ENCODE measurements around the gene TWF2.
A peak's percentile ranks its signal among the peaks of the same experiment; 100 is the strongest.
"Not testable (repeated sequence)": the region's sequence is repeated elsewhere in the genome, so short reads cannot be mapped to it uniquely, and the experiment has no call there.

TWF2 gene

DNA sequence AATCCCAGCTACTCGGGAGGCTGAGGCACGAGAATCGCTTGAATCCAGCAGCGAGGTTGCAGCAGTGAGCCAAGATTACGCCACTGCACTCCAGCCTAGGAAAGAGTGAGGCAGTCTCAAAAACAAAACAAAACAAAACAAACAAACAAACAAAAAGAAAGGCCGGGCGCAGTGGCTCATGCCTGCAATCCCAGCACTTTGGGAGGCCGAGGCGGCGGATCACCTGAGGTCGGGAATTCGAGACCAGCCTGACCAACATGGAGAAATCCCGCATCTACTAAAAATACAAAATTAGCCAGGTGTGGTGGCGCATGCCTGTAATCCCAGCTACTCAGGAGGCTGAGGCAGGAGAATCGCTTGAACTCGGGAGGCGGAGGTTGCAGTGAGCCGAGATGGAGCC, 35.8 kb upstream of the TWF2 start:
- Mint-ChIP-seq H3K36me3 (ENCODE audit: insufficient read depth) (peaks cover 61% of the 10 kb centered on the region), H3K27ac (ENCODE audit: low read depth) (peak overlapping the region; percentile 94), H3K4me1 (peaks cover 81% of the 10 kb centered on the region), H3K4me3 (peak overlapping the region; percentile 95)
- not testable (repeated sequence) for DNase-seq (ENCODE audit: low spot score in 2 of 2); H3K27me3 Mint-ChIP-seq; H3K9me3 Mint-ChIP-seq; ATAC-seq (replicated peaks; ENCODE audit: extremely low read depth, poor library complexity, severe bottlenecking)

GRCh38 chr3:52272831-52273230, 33.9 kb upstream of the TWF2 start:
- no peak for ATAC-seq (replicated peaks; ENCODE audit: extremely low read depth, poor library complexity, severe bottlenecking)
- Mint-ChIP-seq H3K27me3 (no peaks in the 10 kb centered on the region), H3K4me1 (peaks cover 77% of the 10 kb centered on the region), H3K9me3 (no peaks in the 10 kb centered on the region), H3K27ac (ENCODE audit: low read depth) (peak overlapping the region; percentile 94), H3K4me3 (peak overlapping the region; percentile 95), H3K36me3 (ENCODE audit: insufficient read depth) (peaks cover 65% of the 10 kb centered on the region)
- DNase-seq (ENCODE audit: low spot score in 2 of 2), result no peak

GRCh38 chr3:52272172-52272571, 33.2 kb upstream of the TWF2 start:
- H3K27me3 Mint-ChIP-seq; H3K9me3 Mint-ChIP-seq; DNase-seq (ENCODE audit: low spot score in 2 of 2); ATAC-seq (replicated peaks; ENCODE audit: extremely low read depth, poor library complexity, severe bottlenecking): not testable (repeated sequence)
- H3K27ac Mint-ChIP-seq (ENCODE audit: low read depth), result peak overlapping the region; percentile 94
- peaks cover 66% of the 10 kb centered on the region for H3K36me3 Mint-ChIP-seq (ENCODE audit: insufficient read depth)
- peaks cover 78% of the 10 kb centered on the region for H3K4me1 Mint-ChIP-seq
- H3K4me3 Mint-ChIP-seq, result peak overlapping the region; percentile 95

DNA sequence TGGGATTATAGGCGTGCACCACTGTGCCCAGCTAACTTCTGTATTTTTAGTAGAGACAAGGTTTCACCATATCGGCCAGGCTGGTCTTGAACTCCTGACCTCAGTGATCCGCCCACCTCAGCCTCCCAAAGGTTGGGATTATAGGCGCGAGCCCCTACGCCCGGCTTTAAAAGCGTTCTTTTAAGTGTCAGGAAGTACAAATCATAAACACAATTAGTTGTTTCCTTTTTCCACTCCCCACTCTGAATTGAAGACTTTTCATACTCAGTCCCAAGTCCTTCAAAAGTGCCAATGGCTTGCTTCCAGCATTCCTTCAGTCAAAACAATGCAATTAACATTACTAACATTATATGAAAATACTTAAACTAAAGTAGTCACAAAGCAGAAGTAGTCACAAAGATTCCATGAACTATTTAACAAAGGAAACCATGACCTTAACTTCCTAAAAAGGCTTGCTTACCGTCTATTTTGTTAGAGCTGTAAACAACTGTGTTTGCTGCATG, 31.3 kb upstream of the TWF2 start:
- DNase-seq (ENCODE audit: low spot score in 2 of 2) (no peak), ATAC-seq (replicated peaks; ENCODE audit: extremely low read depth, poor library complexity, severe bottlenecking) (no peak)
- Mint-ChIP-seq H3K36me3 (ENCODE audit: insufficient read depth) (peaks cover 76% of the 10 kb centered on the region), H3K27me3 (no peaks in the 10 kb centered on the region), H3K4me1 (peaks cover 67% of the 10 kb centered on the region), H3K4me3 (peak overlapping the region; percentile 95), H3K27ac (ENCODE audit: low read depth) (peak overlapping the region; percentile 94), H3K9me3 (no peaks in the 10 kb centered on the region)

DNA sequence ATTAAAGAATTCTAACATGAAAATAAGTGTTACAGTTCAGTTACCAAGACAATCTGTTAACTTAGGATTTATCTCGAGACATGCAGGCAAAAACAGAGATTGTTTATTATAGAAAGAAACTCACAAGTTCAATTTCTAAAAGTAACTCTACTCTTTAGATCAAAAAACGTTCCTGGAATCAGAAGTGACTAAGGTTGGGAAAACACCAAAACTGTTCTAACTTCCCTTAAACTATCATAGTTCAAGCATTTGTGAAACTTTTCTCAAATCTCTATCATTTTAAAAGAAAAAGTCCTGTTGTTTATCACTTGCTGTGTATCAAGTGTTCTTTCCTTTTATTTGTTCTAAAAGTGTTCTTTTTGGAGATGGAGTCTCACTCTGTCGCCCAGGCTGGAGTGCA, 30.8 kb upstream of the TWF2 start:
- H3K27me3 Mint-ChIP-seq, result no peaks in the 10 kb centered on the region
- H3K27ac Mint-ChIP-seq (ENCODE audit: low read depth), result peak overlapping the region; percentile 94
- peaks cover 77% of the 10 kb centered on the region for H3K36me3 Mint-ChIP-seq (ENCODE audit: insufficient read depth)
- peaks cover 62% of the 10 kb centered on the region for H3K4me1 Mint-ChIP-seq
- ATAC-seq (replicated peaks; ENCODE audit: extremely low read depth, poor library complexity, severe bottlenecking), result no peak
- H3K4me3 Mint-ChIP-seq, result peak overlapping the region; percentile 95
- no peaks in the 10 kb centered on the region for H3K9me3 Mint-ChIP-seq
- DNase-seq (ENCODE audit: low spot score in 2 of 2), result no peak

GRCh38 chr3:52268036-52268435, 29.1 kb upstream of the TWF2 start:
- peak overlapping the region; percentile 69 for H3K27ac Mint-ChIP-seq (ENCODE audit: low read depth)
- H3K36me3 Mint-ChIP-seq (ENCODE audit: insufficient read depth), result peaks cover 80% of the 10 kb centered on the region
- no peaks in the 10 kb centered on the region for H3K27me3 Mint-ChIP-seq
- H3K9me3 Mint-ChIP-seq, result no peaks in the 10 kb centered on the region
- H3K4me3 Mint-ChIP-seq, result peak overlapping the region; percentile 25
- DNase-seq (ENCODE audit: low spot score in 2 of 2), result no peak
- no peak for ATAC-seq (replicated peaks; ENCODE audit: extremely low read depth, poor library complexity, severe bottlenecking)
- peaks cover 62% of the 10 kb centered on the region for H3K4me1 Mint-ChIP-seq

DNA sequence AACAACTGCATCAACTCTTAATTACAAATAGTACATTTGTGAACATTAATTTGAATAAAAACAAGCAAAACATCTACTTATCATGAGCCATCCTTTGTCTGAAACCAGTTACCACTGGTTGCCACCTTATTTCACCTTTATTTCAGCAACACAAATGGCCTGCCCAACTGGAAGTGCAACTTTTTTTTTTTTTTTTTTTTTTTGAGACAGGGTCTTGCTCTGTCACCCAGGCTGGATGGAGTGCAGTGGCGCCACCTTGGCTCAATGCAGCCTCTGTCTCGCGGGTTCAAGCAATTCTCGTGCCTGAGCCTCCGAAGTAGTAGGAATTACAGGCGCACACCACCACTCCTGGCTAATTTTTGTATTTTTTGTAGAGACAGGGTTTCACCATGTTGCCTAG, 26.4 kb upstream of the TWF2 start:
- Mint-ChIP-seq H3K4me1 (peaks cover 51% of the 10 kb centered on the region), H3K36me3 (ENCODE audit: insufficient read depth) (peaks cover 86% of the 10 kb centered on the region), H3K9me3 (no peaks in the 10 kb centered on the region), H3K4me3 (no peak overlapping the region), H3K27ac (ENCODE audit: low read depth) (no peak overlapping the region), H3K27me3 (no peaks in the 10 kb centered on the region)
- ATAC-seq (replicated peaks; ENCODE audit: extremely low read depth, poor library complexity, severe bottlenecking) (no peak), DNase-seq (ENCODE audit: low spot score in 2 of 2) (no peak)

DNA sequence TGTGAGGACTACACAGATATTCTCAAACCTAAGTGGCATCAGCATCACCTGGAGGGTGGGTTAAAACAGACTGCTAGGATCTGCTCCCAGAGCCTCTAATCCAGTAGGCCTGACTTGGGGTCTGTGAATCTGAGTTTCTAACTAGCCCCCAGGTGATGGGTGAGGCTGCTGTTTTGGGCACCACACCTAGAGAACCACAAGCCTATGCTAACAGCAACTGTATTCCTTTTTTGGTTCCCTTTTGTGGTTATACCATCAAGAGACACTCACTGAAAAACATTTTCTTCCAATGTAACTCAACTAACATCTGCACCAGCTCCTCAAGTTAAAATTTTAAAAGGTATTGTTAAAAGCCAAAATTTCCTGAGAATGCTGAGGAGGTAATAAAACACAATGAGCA, 23.5 kb upstream of the TWF2 start:
- peaks cover 51% of the 10 kb centered on the region for H3K4me1 Mint-ChIP-seq
- H3K27me3 Mint-ChIP-seq, result no peaks in the 10 kb centered on the region
- H3K27ac Mint-ChIP-seq (ENCODE audit: low read depth), result peak overlapping the region; percentile 43
- DNase-seq (ENCODE audit: low spot score in 2 of 2), result no peak
- H3K36me3 Mint-ChIP-seq (ENCODE audit: insufficient read depth), result peaks cover 87% of the 10 kb centered on the region
- peak overlapping the region; percentile 0 for H3K4me3 Mint-ChIP-seq
- ATAC-seq (replicated peaks; ENCODE audit: extremely low read depth, poor library complexity, severe bottlenecking), result no peak
- H3K9me3 Mint-ChIP-seq, result no peaks in the 10 kb centered on the region

DNA sequence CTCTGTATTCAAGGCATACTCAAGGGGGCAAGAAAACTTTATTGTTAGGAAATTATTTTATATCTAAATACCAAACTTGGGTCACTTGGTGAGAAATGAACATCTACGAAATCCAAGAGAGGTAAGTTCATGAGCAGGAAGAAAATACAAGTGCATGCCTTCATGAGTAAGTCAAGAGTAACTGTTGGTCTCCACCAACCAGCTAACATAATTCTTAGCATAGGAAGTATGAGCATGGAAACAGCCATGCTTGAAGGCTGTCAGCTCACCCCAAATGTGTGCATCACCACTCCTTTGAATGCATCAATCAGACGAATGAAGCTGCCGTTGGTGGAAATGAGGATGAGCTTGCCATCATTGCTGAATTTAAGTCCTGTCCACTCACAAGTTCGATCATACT, 20.5 kb upstream of the TWF2 start:
- Mint-ChIP-seq H3K27ac (ENCODE audit: low read depth) (no peak overlapping the region), H3K4me3 (no peak overlapping the region), H3K27me3 (no peaks in the 10 kb centered on the region), H3K36me3 (ENCODE audit: insufficient read depth) (peaks cover 87% of the 10 kb centered on the region), H3K9me3 (no peaks in the 10 kb centered on the region), H3K4me1 (peaks cover 73% of the 10 kb centered on the region)
- ATAC-seq (replicated peaks; ENCODE audit: extremely low read depth, poor library complexity, severe bottlenecking), result no peak
- DNase-seq (ENCODE audit: low spot score in 2 of 2), result no peak

DNA sequence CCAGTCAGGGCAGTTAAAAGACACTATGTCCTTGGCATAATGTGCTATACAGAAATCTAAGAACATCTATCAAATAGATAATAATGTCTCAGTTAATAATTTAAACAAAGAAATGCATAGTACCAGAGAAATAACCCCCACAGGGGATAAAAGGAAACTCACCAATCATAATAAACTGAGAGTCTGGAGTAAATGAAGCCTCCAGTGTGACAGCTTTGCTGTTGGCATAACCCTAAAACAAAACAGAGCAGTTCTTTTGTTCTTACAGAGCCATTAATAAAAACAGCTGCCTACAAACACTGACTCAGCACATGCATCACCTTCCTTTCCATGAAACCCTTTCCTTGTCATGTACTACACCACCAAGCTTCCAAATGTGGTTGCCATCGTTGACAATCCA, 20.1 kb upstream of the TWF2 start:
- no peak for ATAC-seq (replicated peaks; ENCODE audit: extremely low read depth, poor library complexity, severe bottlenecking)
- peaks cover 88% of the 10 kb centered on the region for H3K36me3 Mint-ChIP-seq (ENCODE audit: insufficient read depth)
- H3K4me3 Mint-ChIP-seq, result no peak overlapping the region
- peak overlapping the region; percentile 79 for H3K27ac Mint-ChIP-seq (ENCODE audit: low read depth)
- DNase-seq (ENCODE audit: low spot score in 2 of 2), result no peak
- H3K27me3 Mint-ChIP-seq, result no peaks in the 10 kb centered on the region
- peaks cover 73% of the 10 kb centered on the region for H3K4me1 Mint-ChIP-seq
- no peaks in the 10 kb centered on the region for H3K9me3 Mint-ChIP-seq

DNA sequence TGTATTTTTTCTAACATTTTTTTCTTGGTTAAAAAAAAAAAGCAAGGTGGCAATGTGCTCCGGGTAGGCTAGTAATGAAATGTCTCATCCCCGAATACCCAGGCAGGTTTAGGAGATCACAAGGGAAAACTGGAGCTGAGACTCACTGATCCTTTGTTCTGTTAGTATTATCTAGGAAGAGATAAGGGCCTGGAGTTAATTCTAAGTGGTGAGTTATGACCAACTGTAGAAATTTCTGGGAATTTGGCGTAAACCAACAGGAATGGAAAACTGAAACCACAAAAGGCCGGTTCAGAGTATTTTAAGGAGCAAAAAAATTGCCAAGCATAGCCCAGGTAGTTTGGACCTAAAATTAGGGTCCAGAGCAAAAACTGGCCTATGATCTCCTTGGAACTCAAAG, 19.0 kb upstream of the TWF2 start:
- no peak overlapping the region for H3K4me3 Mint-ChIP-seq
- H3K4me1 Mint-ChIP-seq, result peaks cover 73% of the 10 kb centered on the region
- peaks cover 90% of the 10 kb centered on the region for H3K36me3 Mint-ChIP-seq (ENCODE audit: insufficient read depth)

DNA sequence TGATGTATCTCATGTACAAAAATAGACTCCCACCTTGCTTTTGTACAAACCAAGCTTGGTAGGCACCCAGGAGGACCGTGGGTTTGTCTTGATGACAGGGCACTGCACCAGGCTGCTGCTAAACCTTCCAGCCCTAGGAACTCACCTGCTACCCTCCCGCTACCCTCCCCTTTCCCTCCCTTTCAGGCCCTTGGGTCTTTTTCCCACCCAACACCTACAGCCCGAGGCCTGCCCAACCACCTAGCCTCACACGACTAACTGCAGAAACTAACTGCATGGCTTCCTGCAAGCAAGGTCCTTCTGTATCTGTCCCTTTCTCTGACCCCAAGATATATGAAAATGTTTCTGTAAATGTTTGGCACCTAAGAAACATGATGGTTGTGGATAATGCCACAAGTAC, 17.7 kb upstream of the TWF2 start:
- Mint-ChIP-seq H3K27me3 (no peaks in the 10 kb centered on the region), H3K4me1 (peaks cover 77% of the 10 kb centered on the region), H3K27ac (ENCODE audit: low read depth) (no peak overlapping the region), H3K4me3 (no peak overlapping the region), H3K36me3 (ENCODE audit: insufficient read depth) (peaks cover 90% of the 10 kb centered on the region), H3K9me3 (no peaks in the 10 kb centered on the region)
- ATAC-seq (replicated peaks; ENCODE audit: extremely low read depth, poor library complexity, severe bottlenecking) (no peak), DNase-seq (ENCODE audit: low spot score in 2 of 2) (no peak)

More for the DNA sequence above, 19.0 kb upstream of the TWF2 start:
- no peak for DNase-seq (ENCODE audit: low spot score in 2 of 2)
- Mint-ChIP-seq H3K27ac (ENCODE audit: low read depth) (peak overlapping the region; percentile 79), H3K9me3 (no peaks in the 10 kb centered on the region), H3K27me3 (no peaks in the 10 kb centered on the region)
- no peak for ATAC-seq (replicated peaks; ENCODE audit: extremely low read depth, poor library complexity, severe bottlenecking)

GRCh38 chr3:52256159-52256558, 17.2 kb upstream of the TWF2 start:
- peak overlapping the region; percentile 97 for H3K27ac Mint-ChIP-seq (ENCODE audit: low read depth)
- H3K4me3 Mint-ChIP-seq, result peak overlapping the region; percentile 16
- H3K36me3 Mint-ChIP-seq (ENCODE audit: insufficient read depth), result peaks cover 91% of the 10 kb centered on the region
- H3K4me1 Mint-ChIP-seq, result peaks cover 77% of the 10 kb centered on the region
- DNase-seq (ENCODE audit: low spot score in 2 of 2), result no peak
- H3K9me3 Mint-ChIP-seq, result no peaks in the 10 kb centered on the region
- ATAC-seq (replicated peaks; ENCODE audit: extremely low read depth, poor library complexity, severe bottlenecking), result no peak
- H3K27me3 Mint-ChIP-seq, result no peaks in the 10 kb centered on the region

GRCh38 chr3:52254608-52255007, 15.7 kb upstream of the TWF2 start:
- Mint-ChIP-seq H3K27me3 (no peaks in the 10 kb centered on the region), H3K27ac (ENCODE audit: low read depth) (peak overlapping the region; percentile 97), H3K9me3 (no peaks in the 10 kb centered on the region), H3K36me3 (ENCODE audit: insufficient read depth) (peaks cover 82% of the 10 kb centered on the region), H3K4me3 (no peak overlapping the region), H3K4me1 (peaks cover 81% of the 10 kb centered on the region)
- no peak for DNase-seq (ENCODE audit: low spot score in 2 of 2)
- no peak for ATAC-seq (replicated peaks; ENCODE audit: extremely low read depth, poor library complexity, severe bottlenecking)
